AG04449 (cell line): Measurements from ENCODE around the gene CST9L.

ENCODE experiments used
- CTCF ChIA-PET: fragments of 350-600 bp; formaldehyde crosslinking; extraction: SDS; loops from one replicate; lab custom pipeline; 2021; ENCODE audit warnings: antibody characterized with exemption; lab: Yijun Ruan, JAX
- POLR2A ChIA-PET: fragments of 400-600, 350-600 bp; formaldehyde crosslinking; extraction: SDS; loops from one replicate; lab custom pipeline; 2020; ENCODE audit warnings: antibody characterized with exemption, inconsistent platforms; lab: Yijun Ruan, JAX
- DNase-seq: peaks from one replicate; pipeline ENCODE4 v3.0.0-alpha.2; 2010; ENCODE audit warnings: low read depth, low spot score
- H3K4me3 ChIP-seq: 2 replicates; pipeline ENCODE4 v1.5.1; 2011; ENCODE audit warnings: low read depth, mild to moderate bottlenecking, control low read depth, low read length
- TF ChIP-seq, protein P1 (sequence below): IDR thresholded peaks from one replicate; pipeline ENCODE4 v1.5.1; 2011; ENCODE audit warnings: mild to moderate bottlenecking, moderate library complexity, low read length, control low read depth, inconsistent platforms; ENCODE audit not compliant: insufficient read depth; ENCODE audit errors: missing control alignments

The CST9L gene

DNA sequence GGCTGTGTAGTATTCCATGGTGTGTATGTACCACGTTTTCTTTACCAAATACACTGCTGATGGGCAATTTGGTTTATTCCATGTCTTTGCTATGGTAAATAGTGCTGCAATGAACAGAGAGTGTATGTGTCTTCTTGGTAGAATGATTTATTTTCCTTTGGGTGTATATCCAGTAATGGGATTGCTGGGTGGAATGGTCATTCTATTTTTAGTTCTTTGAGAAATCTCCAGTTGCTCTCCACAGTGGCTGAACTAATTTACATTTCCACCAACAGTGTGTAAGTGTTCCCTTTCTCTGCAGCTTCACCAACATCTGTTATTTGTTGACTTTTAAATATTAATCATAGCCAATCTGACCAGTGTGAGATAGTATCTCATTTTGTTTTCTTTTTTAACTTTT, 13.9 kb downstream of the CST9L start:
- ChIA-PET CTCF (no interaction called here), POLR2A (no interaction called here)
- TF ChIP-seq, protein P1, sequence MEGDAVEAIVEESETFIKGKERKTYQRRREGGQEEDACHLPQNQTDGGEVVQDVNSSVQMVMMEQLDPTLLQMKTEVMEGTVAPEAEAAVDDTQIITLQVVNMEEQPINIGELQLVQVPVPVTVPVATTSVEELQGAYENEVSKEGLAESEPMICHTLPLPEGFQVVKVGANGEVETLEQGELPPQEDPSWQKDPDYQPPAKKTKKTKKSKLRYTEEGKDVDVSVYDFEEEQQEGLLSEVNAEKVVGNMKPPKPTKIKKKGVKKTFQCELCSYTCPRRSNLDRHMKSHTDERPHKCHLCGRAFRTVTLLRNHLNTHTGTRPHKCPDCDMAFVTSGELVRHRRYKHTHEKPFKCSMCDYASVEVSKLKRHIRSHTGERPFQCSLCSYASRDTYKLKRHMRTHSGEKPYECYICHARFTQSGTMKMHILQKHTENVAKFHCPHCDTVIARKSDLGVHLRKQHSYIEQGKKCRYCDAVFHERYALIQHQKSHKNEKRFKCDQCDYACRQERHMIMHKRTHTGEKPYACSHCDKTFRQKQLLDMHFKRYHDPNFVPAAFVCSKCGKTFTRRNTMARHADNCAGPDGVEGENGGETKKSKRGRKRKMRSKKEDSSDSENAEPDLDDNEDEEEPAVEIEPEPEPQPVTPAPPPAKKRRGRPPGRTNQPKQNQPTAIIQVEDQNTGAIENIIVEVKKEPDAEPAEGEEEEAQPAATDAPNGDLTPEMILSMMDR = no peak

GRCh38 chr20:23551786-23552185, 16.5 kb downstream of the CST9L start:
- no peak for DNase-seq
- POLR2A ChIA-PET = no interaction called here
- CTCF ChIA-PET = no interaction called here

More for the DNA sequence above, 13.9 kb downstream of the CST9L start:
- H3K4me3 ChIP-seq = no peak overlapping the region
- no peak for DNase-seq

DNA sequence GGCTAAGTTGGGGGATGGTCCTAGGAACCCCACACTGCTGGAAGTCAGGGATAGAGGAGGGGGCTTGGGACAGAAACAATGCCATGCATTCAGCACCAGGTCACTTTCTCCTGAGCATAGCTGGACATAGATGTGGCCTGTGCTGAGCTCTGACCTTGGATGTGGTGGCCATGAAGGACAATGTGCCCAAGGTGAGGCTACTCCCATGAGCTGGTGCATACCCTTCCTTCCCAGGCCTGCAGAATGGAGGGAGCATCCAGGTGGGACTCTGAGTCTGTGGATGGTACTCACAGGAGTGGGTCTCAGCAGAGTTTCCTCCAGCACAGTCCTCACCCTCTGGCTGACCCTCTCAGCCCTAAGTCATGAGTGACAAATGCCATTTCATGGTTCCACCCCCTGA, 16.9 kb downstream of the CST9L start:
- ChIA-PET POLR2A (no interaction called here), CTCF (no interaction called here)
- TF ChIP-seq, protein P1 = no peak
- H3K4me3 ChIP-seq = no peak overlapping the region
- DNase-seq = no peak

More at GRCh38 chr20:23551786-23552185, 16.5 kb downstream of the CST9L start:
- no peak overlapping the region for H3K4me3 ChIP-seq
- TF ChIP-seq, protein P1 = no peak

GRCh38 chr20:23550227-23550626, 18.1 kb downstream of the CST9L start:
- ChIA-PET POLR2A (no interaction called here), CTCF (no interaction called here)

GRCh38 chr20:23548408-23548807, 19.9 kb downstream of the CST9L start:
- POLR2A ChIA-PET = no interaction called here
- DNase-seq = no peak
- CTCF ChIA-PET = no interaction called here
- TF ChIP-seq, protein P1 = no peak
- no peak overlapping the region for H3K4me3 ChIP-seq

More at GRCh38 chr20:23550227-23550626, 18.1 kb downstream of the CST9L start:
- DNase-seq = no peak
- no peak overlapping the region for H3K4me3 ChIP-seq
- TF ChIP-seq, protein P1 = no peak

DNA sequence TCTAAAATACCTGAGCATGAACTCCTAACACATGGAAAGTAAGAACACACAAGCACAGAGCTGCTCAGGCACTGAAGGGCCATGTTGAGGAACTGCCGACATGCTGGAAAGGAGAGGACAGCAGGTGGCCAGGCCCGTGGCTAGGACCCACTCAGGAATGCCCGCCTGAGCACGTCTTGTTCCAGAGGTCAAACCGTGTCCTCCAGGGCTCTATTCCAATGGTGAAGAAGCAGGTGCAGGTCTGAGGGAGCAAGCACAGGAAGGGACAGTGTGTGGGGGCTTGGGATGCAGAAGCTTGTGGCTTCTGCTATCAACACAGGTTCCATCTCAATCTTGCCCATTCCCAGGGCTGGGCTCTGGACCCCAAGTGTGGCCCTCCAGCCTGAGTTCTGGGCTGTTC, 20.7 kb downstream of the CST9L start:
- POLR2A ChIA-PET = no interaction called here
- DNase-seq = no peak
- no peak overlapping the region for H3K4me3 ChIP-seq
- TF ChIP-seq, protein P1 = no peak
- CTCF ChIA-PET = no interaction called here
